OCI-LY3 (cell line): Measurements from ENCODE around the gene CEP131.
"Not testable (repeated sequence)": the region's sequence is repeated elsewhere in the genome, so short reads cannot be mapped to it uniquely, and the experiment has no call there.

Experiments used
- H2AFZ ChIP-seq: fragments of 200-600, 300-600 bp; shearing (Covaris generic); 2 replicates; pipeline ENCODE4 v1.6.0; 2014; ENCODE audit warnings: antibody characterized with exemption, low read depth, low read length
- H3K27ac ChIP-seq: fragments of 200-600, 300-600 bp; sonication (generic); 2 replicates; pipeline ENCODE4 v1.5.1; 2014; ENCODE audit warnings: mild to moderate bottlenecking, low read length, moderate library complexity, mixed read lengths
- H3K27me3 ChIP-seq: fragments of 200-600, 300-600 bp; sonication (generic); 2 replicates; pipeline ENCODE4 v1.6.1; 2014; ENCODE audit warnings: low read depth, low read length, mixed read lengths
- H3K36me3 ChIP-seq: fragments of 200-600, 300-600 bp; sonication (generic); replicated peaks from 2 replicates; pipeline ENCODE3; 2014; ENCODE audit warnings: low read depth, low read length, mixed read lengths
- H3K4me1 ChIP-seq: fragments of 300-600, 200-600 bp; sonication (generic); 2 replicates; pipeline ENCODE4 v1.6.1; 2014; ENCODE audit warnings: low read length, mixed read lengths
- H3K4me2 ChIP-seq: fragments of 200-600, 300-600 bp; sonication (generic); 2 replicates; pipeline ENCODE4 v1.6.1; 2014; ENCODE audit warnings: low read length, mixed read lengths
- H3K4me3 ChIP-seq: fragments of 300-600, 200-600 bp; sonication (generic); 2 replicates; pipeline ENCODE4 v1.5.1; 2014; ENCODE audit warnings: antibody characterized with exemption, mild to moderate bottlenecking, low read length, moderate library complexity
- H3K79me2 ChIP-seq: fragments of 300-600, 200-600 bp; shearing (Covaris generic); 2 replicates; pipeline ENCODE4 v1.6.1; 2014; ENCODE audit warnings: mild to moderate bottlenecking, low read length, mixed read lengths
- H3K9ac ChIP-seq: fragments of 300-600, 200-600 bp; shearing (Covaris generic); 2 replicates; pipeline ENCODE4 v1.6.0; 2014; ENCODE audit warnings: mild to moderate bottlenecking, low read length, moderate library complexity
- H3K9me3 ChIP-seq: fragments of 200-600, 300-600 bp; shearing (Covaris generic); 2 replicates; pipeline ENCODE4 v1.6.1; 2014; ENCODE audit warnings: low read length, mixed read lengths; ENCODE audit not compliant: insufficient read depth
- H4K20me1 ChIP-seq: fragments of 200-600, 300-600 bp; sonication (generic); 2 replicates; pipeline ENCODE4 v1.6.1; 2016; ENCODE audit warnings: low read length, mixed read lengths; ENCODE audit not compliant: insufficient read depth
- EZH2phosphoT487 ChIP-seq: fragments of 200-600 bp; shearing (Covaris generic); IDR thresholded peaks from 2 replicates; pipeline ENCODE4 v1.6.1; 2018; ENCODE audit warnings: antibody characterized with exemption, mixed run types, low read depth
- TF ChIP-seq, protein P1 (sequence below): fragments of 200-600, 300-600 bp; sonication (generic); IDR thresholded peaks from 2 replicates; pipeline ENCODE4 v1.5.1; 2014; ENCODE audit warnings: antibody characterized with exemption, low read length, low read depth

CEP131 gene

DNA sequence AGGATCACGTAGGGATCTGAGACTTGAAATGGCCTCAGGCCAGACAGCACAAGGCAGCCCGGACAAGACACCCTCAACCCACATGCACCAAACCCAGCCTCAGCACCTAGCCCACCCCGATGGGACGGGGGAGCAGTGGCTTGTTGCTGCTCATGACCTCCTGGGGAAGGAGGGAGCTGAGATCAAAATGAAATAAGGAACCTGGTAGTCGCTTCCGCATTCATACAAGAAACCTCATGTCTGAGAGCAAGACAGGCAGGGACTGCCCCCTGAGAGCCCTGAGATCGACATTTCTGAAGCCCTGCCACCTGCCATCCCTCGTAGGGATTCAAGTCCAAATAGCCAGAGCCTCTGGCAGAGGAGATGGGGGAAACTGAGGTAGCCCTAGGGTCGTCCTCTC lies 5.7 kb upstream of the CEP131 start:
- Histone ChIP-seq H3K79me2 (no peaks in the 10 kb centered on the region), H3K27ac (peak overlapping the region; percentile 84), H3K4me1 (peaks cover 32% of the 10 kb centered on the region), H4K20me1 (no peaks in the 10 kb centered on the region), H3K27me3 (no peaks in the 10 kb centered on the region), H3K9me3 (peaks cover 3% of the 10 kb centered on the region; the same call in 1 of the 2 replicates), H3K9ac (peak overlapping the region; percentile 61), H3K36me3 (peaks cover 12% of the 10 kb centered on the region), H3K4me2 (peak overlapping the region; percentile 79), H2AFZ (peak overlapping the region; percentile 35; the same call in 1 of the 2 replicates), H3K4me3 (peak overlapping the region; percentile 51)
- TF ChIP-seq EZH2phosphoT487 = no peak
- TF ChIP-seq, protein P1, sequence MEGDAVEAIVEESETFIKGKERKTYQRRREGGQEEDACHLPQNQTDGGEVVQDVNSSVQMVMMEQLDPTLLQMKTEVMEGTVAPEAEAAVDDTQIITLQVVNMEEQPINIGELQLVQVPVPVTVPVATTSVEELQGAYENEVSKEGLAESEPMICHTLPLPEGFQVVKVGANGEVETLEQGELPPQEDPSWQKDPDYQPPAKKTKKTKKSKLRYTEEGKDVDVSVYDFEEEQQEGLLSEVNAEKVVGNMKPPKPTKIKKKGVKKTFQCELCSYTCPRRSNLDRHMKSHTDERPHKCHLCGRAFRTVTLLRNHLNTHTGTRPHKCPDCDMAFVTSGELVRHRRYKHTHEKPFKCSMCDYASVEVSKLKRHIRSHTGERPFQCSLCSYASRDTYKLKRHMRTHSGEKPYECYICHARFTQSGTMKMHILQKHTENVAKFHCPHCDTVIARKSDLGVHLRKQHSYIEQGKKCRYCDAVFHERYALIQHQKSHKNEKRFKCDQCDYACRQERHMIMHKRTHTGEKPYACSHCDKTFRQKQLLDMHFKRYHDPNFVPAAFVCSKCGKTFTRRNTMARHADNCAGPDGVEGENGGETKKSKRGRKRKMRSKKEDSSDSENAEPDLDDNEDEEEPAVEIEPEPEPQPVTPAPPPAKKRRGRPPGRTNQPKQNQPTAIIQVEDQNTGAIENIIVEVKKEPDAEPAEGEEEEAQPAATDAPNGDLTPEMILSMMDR = no peak

DNA sequence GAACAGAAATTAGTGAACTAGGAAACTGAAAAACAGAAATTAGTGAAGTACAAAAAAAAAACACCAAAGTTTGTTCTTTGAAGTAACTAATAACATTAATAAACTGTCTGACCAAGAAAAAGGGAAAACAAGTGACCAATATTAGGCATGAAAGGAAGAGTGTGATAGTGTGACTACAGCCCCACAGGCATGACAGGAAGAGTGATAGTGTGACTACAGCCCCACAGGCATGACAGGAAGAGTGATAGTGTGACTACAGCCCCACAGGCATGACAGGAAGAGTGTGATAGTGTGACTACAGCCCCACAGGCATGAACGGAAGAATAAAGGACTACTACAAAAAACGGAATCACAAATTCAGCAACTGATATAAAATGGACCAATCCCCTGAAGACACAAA lies 4.9 kb upstream of the CEP131 start:
- peak overlapping the region; percentile 57; the same call in 1 of the 2 replicates for H3K9ac ChIP-seq
- not testable (repeated sequence) for H4K20me1 ChIP-seq, H3K4me3 ChIP-seq, H3K27me3 ChIP-seq, H2AFZ ChIP-seq, H3K79me2 ChIP-seq, H3K9me3 ChIP-seq
- peak overlapping the region; percentile 79 for H3K4me2 ChIP-seq
- H3K36me3 ChIP-seq = peaks cover 12% of the 10 kb centered on the region
- H3K4me1 ChIP-seq = peaks cover 34% of the 10 kb centered on the region
- H3K27ac ChIP-seq = peak overlapping the region; percentile 84

DNA sequence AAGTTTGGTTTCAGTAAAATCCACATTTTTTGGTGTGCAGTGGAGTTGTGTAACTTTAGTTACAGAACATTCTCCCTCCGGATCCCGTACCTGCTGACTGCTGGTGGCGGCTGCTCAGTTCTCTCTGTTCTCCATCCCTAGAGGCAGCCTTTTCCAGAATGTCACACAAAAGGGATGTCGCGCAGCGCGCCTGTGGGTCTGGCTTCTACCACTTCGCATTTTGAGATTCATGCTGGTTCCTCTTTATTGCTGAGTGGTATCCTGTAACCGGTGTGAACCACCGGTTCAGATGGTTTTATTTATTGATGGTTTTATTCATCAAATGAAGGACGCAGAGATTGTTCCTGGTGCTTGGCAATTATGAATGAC lies 981 bp upstream of the CEP131 start:
- no peak overlapping the region for H3K9ac ChIP-seq
- no peaks in the 10 kb centered on the region for H3K36me3 ChIP-seq
- H3K4me3 ChIP-seq = peak overlapping the region; percentile 51; the same call in 1 of the 2 replicates
- H4K20me1 ChIP-seq = no peaks in the 10 kb centered on the region
- peak overlapping the region; percentile 74; the same call in 1 of the 2 replicates for H3K4me2 ChIP-seq
- TF ChIP-seq EZH2phosphoT487 = no peak
- TF ChIP-seq, protein P1 = no peak
- no peak overlapping the region for H3K27ac ChIP-seq
- peaks cover 13% of the 10 kb centered on the region for H3K79me2 ChIP-seq
- peak overlapping the region; percentile 59; the same call in 1 of the 2 replicates for H2AFZ ChIP-seq
- H3K27me3 ChIP-seq = no peaks in the 10 kb centered on the region
- H3K9me3 ChIP-seq = peaks cover 3% of the 10 kb centered on the region; the same call in 1 of the 2 replicates
- H3K4me1 ChIP-seq = peaks cover 32% of the 10 kb centered on the region

DNA sequence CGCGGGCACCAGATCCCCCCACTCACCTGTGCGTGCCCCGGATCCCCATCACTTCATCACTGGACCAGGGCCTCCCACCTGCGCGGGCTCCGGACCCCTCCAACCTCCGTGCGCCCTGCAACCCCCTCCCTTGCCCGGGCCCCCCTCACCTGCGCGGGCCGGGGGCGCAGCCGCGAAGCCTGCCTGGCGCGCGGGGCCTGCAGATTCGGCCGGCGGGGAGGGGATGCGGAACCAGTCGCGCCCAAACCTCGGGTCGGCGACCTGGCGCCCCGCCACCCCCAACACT lies 202 bp downstream of the CEP131 start:
- no peaks in the 10 kb centered on the region for H4K20me1 ChIP-seq
- H3K27me3 ChIP-seq = no peaks in the 10 kb centered on the region
- TF ChIP-seq, protein P1 = no peak
- TF ChIP-seq EZH2phosphoT487 = no peak
- peak overlapping the region; percentile 97 for H3K4me2 ChIP-seq
- peaks cover 21% of the 10 kb centered on the region for H3K4me1 ChIP-seq
- H3K36me3 ChIP-seq = no peaks in the 10 kb centered on the region
- H2AFZ ChIP-seq = peak overlapping the region; percentile 17; the same call in 1 of the 2 replicates
- peaks cover 3% of the 10 kb centered on the region; the same call in 1 of the 2 replicates for H3K9me3 ChIP-seq
- peak overlapping the region; percentile 86 for H3K9ac ChIP-seq
- peak overlapping the region; percentile 97 for H3K4me3 ChIP-seq
- peaks cover 13% of the 10 kb centered on the region for H3K79me2 ChIP-seq
- H3K27ac ChIP-seq = no peak overlapping the region
